MCF 10A (cell line): Measurements from ENCODE around the gene PRKAR2B. TPM values are rescaled to one million over a fixed set of nuclear protein-coding genes. Genes with fewer than 3 reads are reported as not detected.

ENCODE experiments used
- BruUV-seq: library from RNA; stranded (reverse); fragments of 400-500 nt; replicated peaks from 2 replicates; lab custom pipeline; 2021; lab: Mats Ljungman, UMichigan
- CTCF ChIA-PET: fragments of 300-600 bp; sonication (Branson Sonifier 250); formaldehyde crosslinking; extraction: SDS; loops from one replicate; lab custom pipeline; 2021; ENCODE audit warnings: antibody characterized with exemption, inconsistent platforms; lab: Yijun Ruan, JAX
- POLR2A ChIA-PET: fragments of 300-600, 350-650 bp; sonication (Branson Sonifier 250); formaldehyde crosslinking; extraction: SDS; loops from one replicate; lab custom pipeline; 2020; ENCODE audit warnings: antibody characterized with exemption, inconsistent platforms; lab: Yijun Ruan, JAX
- DNase-seq: peaks from one replicate; pipeline ENCODE4 v3.0.0-alpha.2; 2018; ENCODE audit not compliant: unreplicated experiment
- H3K27ac Mint-ChIP-seq: one replicate; pipeline ENCODE4 v1.8.0; 2022; ENCODE audit warnings: mild to moderate bottlenecking, low read depth, mixed read lengths; ENCODE audit not compliant: unreplicated experiment
- H3K27me3 Mint-ChIP-seq: one replicate; pipeline ENCODE4 v1.8.0; 2022; ENCODE audit warnings: mixed read lengths; ENCODE audit not compliant: insufficient read depth, unreplicated experiment
- H3K36me3 Mint-ChIP-seq: one replicate; pipeline ENCODE4 v1.8.0; 2022; ENCODE audit warnings: mild to moderate bottlenecking, moderate library complexity, mixed read lengths; ENCODE audit not compliant: insufficient read depth, unreplicated experiment
- H3K4me1 Mint-ChIP-seq: one replicate; pipeline ENCODE4 v1.8.0; 2022; ENCODE audit warnings: mixed read lengths; ENCODE audit not compliant: insufficient read depth, unreplicated experiment
- H3K4me3 Mint-ChIP-seq: one replicate; pipeline ENCODE4 v1.8.0; 2022; ENCODE audit warnings: mild to moderate bottlenecking, moderate library complexity, mixed read lengths; ENCODE audit not compliant: unreplicated experiment
- H3K9me3 Mint-ChIP-seq: one replicate; pipeline ENCODE4 v1.8.0; 2022; ENCODE audit warnings: mixed read lengths; ENCODE audit not compliant: unreplicated experiment
- intact Hi-C: fragments of 100-400 bp; cut with micrococcal nuclease; formaldehyde crosslinking; loops from 2 replicates; pipeline ENCODE4 v1.14.1; 2022
- total RNA-seq: library from RNA; stranded (reverse); gene quantifications from 2 replicates; pipeline ENCODE4 v1.2.3, GENCODE V29; 2022
- TF ChIP-seq, protein P1 (sequence below): fragments of 200-600 bp; IDR thresholded peaks from one replicate; pipeline ENCODE4 v1.8.0; 2022; ENCODE audit warnings: antibody characterized with exemption, mild to moderate bottlenecking; ENCODE audit not compliant: unreplicated experiment

PRKAR2B gene
- total RNA-seq, 1 experiment from 2014 or later = not detected

- intact Hi-C loops = no loop called here
- no peaks in the 10 kb centered on the region for H3K27me3 Mint-ChIP-seq
- DNase-seq = peak; percentile 93
- no peaks in the 10 kb centered on the region for H3K9me3 Mint-ChIP-seq
- no TSS peak for BruUV-seq
- H3K4me1 Mint-ChIP-seq = peaks cover 19% of the 10 kb centered on the region
- TF ChIP-seq, protein P1, sequence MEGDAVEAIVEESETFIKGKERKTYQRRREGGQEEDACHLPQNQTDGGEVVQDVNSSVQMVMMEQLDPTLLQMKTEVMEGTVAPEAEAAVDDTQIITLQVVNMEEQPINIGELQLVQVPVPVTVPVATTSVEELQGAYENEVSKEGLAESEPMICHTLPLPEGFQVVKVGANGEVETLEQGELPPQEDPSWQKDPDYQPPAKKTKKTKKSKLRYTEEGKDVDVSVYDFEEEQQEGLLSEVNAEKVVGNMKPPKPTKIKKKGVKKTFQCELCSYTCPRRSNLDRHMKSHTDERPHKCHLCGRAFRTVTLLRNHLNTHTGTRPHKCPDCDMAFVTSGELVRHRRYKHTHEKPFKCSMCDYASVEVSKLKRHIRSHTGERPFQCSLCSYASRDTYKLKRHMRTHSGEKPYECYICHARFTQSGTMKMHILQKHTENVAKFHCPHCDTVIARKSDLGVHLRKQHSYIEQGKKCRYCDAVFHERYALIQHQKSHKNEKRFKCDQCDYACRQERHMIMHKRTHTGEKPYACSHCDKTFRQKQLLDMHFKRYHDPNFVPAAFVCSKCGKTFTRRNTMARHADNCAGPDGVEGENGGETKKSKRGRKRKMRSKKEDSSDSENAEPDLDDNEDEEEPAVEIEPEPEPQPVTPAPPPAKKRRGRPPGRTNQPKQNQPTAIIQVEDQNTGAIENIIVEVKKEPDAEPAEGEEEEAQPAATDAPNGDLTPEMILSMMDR = no peak
- H3K36me3 Mint-ChIP-seq = peaks cover 81% of the 10 kb centered on the region
- H3K4me3 Mint-ChIP-seq = peak overlapping the region; percentile 40
- ChIA-PET POLR2A (interaction anchor here (0.6 to 7.9 kb wide), 5 partner anchors 10 to 49 kb away, joined by 3 to 126 read pairs (median 4); partner anchors contain the start of gene HBP1), CTCF (interaction anchor here (0.6 to 2.0 kb wide), 12 partner anchors 9 to 1016 kb away, joined by 3 to 14 read pairs (median 4); partner anchors contain the start of gene HBP1)
- H3K27ac Mint-ChIP-seq = no peak overlapping the region
Measured at GRCh38 chr7:107180378-107180777, 135.9 kb downstream of the PRKAR2B start.

DNA sequence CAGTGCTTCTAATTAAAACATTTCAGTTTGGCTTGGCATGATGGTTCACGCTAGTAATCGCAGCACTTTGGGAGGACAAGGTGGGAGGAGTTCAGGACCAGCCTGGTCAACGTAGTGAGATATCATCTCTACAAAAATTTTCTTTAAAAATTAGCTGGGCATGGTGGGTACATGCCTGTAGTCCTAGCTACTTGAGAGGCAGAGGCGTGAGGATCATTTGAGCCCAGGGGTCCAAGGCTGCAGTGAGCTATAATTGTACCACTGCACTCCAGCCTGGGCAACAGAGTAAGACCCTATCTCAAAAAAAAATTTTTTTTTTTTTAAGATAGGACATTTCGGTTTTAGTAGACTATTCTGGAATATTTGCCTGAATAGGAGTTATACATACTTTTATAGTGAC lies 136.7 kb downstream of the PRKAR2B start:
- H3K4me3 Mint-ChIP-seq = no peak overlapping the region
- ChIA-PET POLR2A (interaction anchor here (0.6 to 7.9 kb wide), 5 partner anchors 9 to 48 kb away, joined by 3 to 126 read pairs (median 4); partner anchors contain the start of gene HBP1), CTCF (interaction anchor here (1.1 to 2.0 kb wide), 6 partner anchors 8 to 33 kb away, joined by 3 to 14 read pairs (median 8); no protein-coding TSS in a partner anchor)
- peaks cover 24% of the 10 kb centered on the region for H3K4me1 Mint-ChIP-seq
- H3K36me3 Mint-ChIP-seq = peaks cover 85% of the 10 kb centered on the region
- TF ChIP-seq, protein P1 = no peak
- no peaks in the 10 kb centered on the region for H3K9me3 Mint-ChIP-seq
- H3K27me3 Mint-ChIP-seq = no peaks in the 10 kb centered on the region
- no peak for DNase-seq
- H3K27ac Mint-ChIP-seq = no peak overlapping the region
- BruUV-seq = no TSS peak
- intact Hi-C loops = no loop called here

DNA sequence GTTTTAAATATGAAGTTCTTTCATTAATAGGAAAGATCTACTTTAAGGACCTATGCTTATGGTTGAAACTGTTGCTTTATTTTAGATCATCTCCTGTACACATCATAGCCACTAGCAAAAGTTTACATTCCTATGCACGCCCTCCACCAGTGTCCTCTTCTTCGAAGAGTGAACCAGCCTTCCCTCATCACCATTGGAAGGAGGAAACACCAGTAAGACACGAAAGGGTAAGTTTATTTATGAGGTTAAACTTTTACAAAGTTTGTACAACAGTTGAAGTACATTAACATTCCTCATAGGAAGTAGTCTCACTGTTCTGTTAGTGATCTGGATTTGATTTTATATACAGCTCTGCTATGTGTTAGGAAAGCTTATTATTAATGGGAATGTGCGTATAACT lies 141.2 kb downstream of the PRKAR2B start:
- DNase-seq = no peak
- BruUV-seq = no TSS peak
- H3K27me3 Mint-ChIP-seq = no peaks in the 10 kb centered on the region
- H3K27ac Mint-ChIP-seq = no peak overlapping the region
- no peaks in the 10 kb centered on the region for H3K9me3 Mint-ChIP-seq
- ChIA-PET CTCF (interaction anchor here (0.7 kb wide), 1 partner anchor 464 kb away, joined by 5 read pairs; no protein-coding TSS in a partner anchor), POLR2A (interaction anchor here (1.7 kb wide), 1 partner anchor 16 kb away, joined by 8 read pairs; no protein-coding TSS in a partner anchor)
- TF ChIP-seq, protein P1 = no peak
- H3K4me3 Mint-ChIP-seq = no peak overlapping the region
- H3K4me1 Mint-ChIP-seq = peaks cover 14% of the 10 kb centered on the region
- intact Hi-C loops = no loop called here
- H3K36me3 Mint-ChIP-seq = peaks cover 94% of the 10 kb centered on the region

DNA sequence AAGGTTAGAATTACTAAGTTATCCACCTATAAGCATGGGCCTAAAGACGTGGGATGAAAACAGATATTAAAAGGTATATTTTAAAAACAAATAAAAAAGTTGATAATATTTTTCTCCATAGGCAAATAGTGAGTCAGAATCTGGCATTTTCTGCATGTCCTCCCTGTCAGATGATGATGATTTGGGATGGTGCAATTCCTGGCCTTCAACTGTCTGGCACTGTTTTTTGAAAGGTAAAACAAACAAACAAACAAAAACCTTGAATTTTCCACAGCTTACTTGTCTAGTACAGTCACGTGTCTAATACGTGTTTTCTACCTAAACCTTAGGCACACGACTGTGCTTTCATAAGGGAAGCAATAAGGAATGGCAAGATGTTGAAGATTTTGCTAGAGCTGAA lies 141.7 kb downstream of the PRKAR2B start:
- DNase-seq = peak; percentile 51
- ChIA-PET CTCF (interaction anchor here (0.7 kb wide), 1 partner anchor 464 kb away, joined by 5 read pairs; no protein-coding TSS in a partner anchor), POLR2A (interaction anchor here (0.6 to 1.7 kb wide), 4 partner anchors 16 to 72 kb away, joined by 3 to 8 read pairs (median 4); no protein-coding TSS in a partner anchor)
- TF ChIP-seq, protein P1 = no peak
- Mint-ChIP-seq H3K27me3 (no peaks in the 10 kb centered on the region), H3K27ac (no peak overlapping the region), H3K36me3 (peaks cover 94% of the 10 kb centered on the region), H3K4me1 (peaks cover 9% of the 10 kb centered on the region), H3K9me3 (no peaks in the 10 kb centered on the region), H3K4me3 (no peak overlapping the region)
- no TSS peak for BruUV-seq
- intact Hi-C loops = no loop called here
